Activated CD4-positive, alpha-beta T cell treated with anti-CD3 and anti-CD28 coated beads, Interleukin-2, Interleukin-4, amounts not matched to agents 100 ng/mL and 50 ng/mL, durations not matched to agents 16 hours and 8 hours (primary cell): ENCODE data around the gene ESRRA.
"Not testable (repeated sequence)": the region's sequence is repeated elsewhere in the genome, so short reads cannot be mapped to it uniquely, and the experiment has no call there.

Experiments
- DNase-seq: peaks from one replicate; pipeline ENCODE4 v3.0.0-alpha.2; 2020; ENCODE audit warnings: low spot score

Gene ESRRA

GRCh38 chr11:64314146-64314804 lies 9.0 kb downstream of the ESRRA start:
- no peak for DNase-seq

GRCh38 chr11:64314805-64315561 lies 9.7 kb downstream of the ESRRA start:
- no peak for DNase-seq

- not testable (repeated sequence) for DNase-seq
Measured at GRCh38 chr11:64315667-64316526, 10.6 kb downstream of the ESRRA start.

GRCh38 chr11:64316672-64317324 lies 11.5 kb downstream of the ESRRA start:
- peak; percentile 70 for DNase-seq

- peak; percentile 99 for DNase-seq
Measured at GRCh38 chr11:64317325-64317960, 12.1 kb downstream of the ESRRA start, which contains the start of gene TRMT112. TSS of gene TRMT112 (minus strand) at chr11:64317559. CDS start at chr11:64317526, 33 bp downstream.

GRCh38 chr11:64317961-64318765 lies 12.8 kb downstream of the ESRRA start, which contains the start of gene PRDX5:
TSS of gene PRDX5 (plus strand) at chr11:64318121. CDS start at chr11:64318216, 95 bp downstream.
- DNase-seq: peak; percentile 97

- no peak for DNase-seq
Measured at GRCh38 chr11:64318766-64319761, 13.7 kb downstream of the ESRRA start.

GRCh38 chr11:64320556-64320955 lies 15.2 kb downstream of the ESRRA start:
- no peak for DNase-seq

GRCh38 chr11:64321026-64321425 lies 15.7 kb downstream of the ESRRA start:
- DNase-seq: no peak

GRCh38 chr11:64321533-64321932 lies 16.2 kb downstream of the ESRRA start:
- no peak for DNase-seq

GRCh38 chr11:64322925-64323260 lies 17.6 kb downstream of the ESRRA start:
- no peak for DNase-seq

- DNase-seq: no peak
Measured at GRCh38 chr11:64323373-64323772, 18.0 kb downstream of the ESRRA start.

- DNase-seq: not testable (repeated sequence)
Measured at GRCh38 chr11:64323984-64324383, 18.7 kb downstream of the ESRRA start.

GRCh38 chr11:64324692-64325469 lies 19.6 kb downstream of the ESRRA start:
- no peak for DNase-seq

- no peak for DNase-seq
Measured at GRCh38 chr11:64327375-64327774, 22.1 kb downstream of the ESRRA start.

- DNase-seq: no peak
Measured at GRCh38 chr11:64327993-64328392, 22.7 kb downstream of the ESRRA start.

- no peak for DNase-seq
Measured at GRCh38 chr11:64330888-64331287, 25.6 kb downstream of the ESRRA start.

GRCh38 chr11:64331569-64332371 lies 26.4 kb downstream of the ESRRA start:
- DNase-seq: peak; percentile 92
